Naive thymus-derived CD8-positive, alpha-beta T cell (primary cell): ENCODE results near the gene CCDC172. TPM values are rescaled to one million over a fixed set of nuclear protein-coding genes. Genes with fewer than 3 reads are reported as not detected.
"Not testable (repeated sequence)": the region's sequence is repeated elsewhere in the genome, so short reads cannot be mapped to it uniquely, and the experiment has no call there.

ENCODE experiments used
- ATAC-seq, 2 donors: fragments of 150-1000 bp; cut with Tn5 transposase in 1 of 2; sonication (Bioruptor Pico), chemical (Tn5 transposase) in 1 of 2; 1 replicate in 1 of 2; 2 replicates in 1 of 2; pipeline ENCODE4 v1.10.0; 2021; ENCODE audit warnings: mild to moderate bottlenecking in 2 of 2, moderate library complexity in 2 of 2
- POLR2A ChIA-PET: fragments of 350-600 bp; sonication (Branson Sonifier 250); formaldehyde crosslinking; loops from one replicate; lab custom pipeline; 2021; ENCODE audit warnings: antibody characterized with exemption; lab: Charles Lee
- DNase-seq, 10 donors: peaks; one replicate each; pipeline versions ENCODE4 v3.0.0 to v3.0.0-alpha.2; 2020 to 2022
- H3K27ac Mint-ChIP-seq, 10 donors: one replicate each; pipeline ENCODE4 v1.8.0; 2020 to 2022; ENCODE audit warnings: mild to moderate bottlenecking in 10 of 10, mixed read lengths in 10 of 10, moderate library complexity in 4 of 10, inconsistent platforms in 1 of 10
- H3K27me3 Mint-ChIP-seq, 5 donors: one replicate each; pipeline ENCODE4 v1.8.0; 2021 to 2022; ENCODE audit warnings: mixed read lengths in 5 of 5
- H3K36me3 Mint-ChIP-seq, 3 donors: one replicate each; pipeline ENCODE4 v1.8.0; 2020 to 2022; ENCODE audit warnings: mixed read lengths in 3 of 3, mild to moderate bottlenecking in 2 of 3, inconsistent platforms in 1 of 3
- H3K4me1 Mint-ChIP-seq, 4 donors: one replicate each; pipeline ENCODE4 v1.8.0; 2021 to 2022; ENCODE audit warnings: mixed read lengths in 4 of 4
- H3K4me3 Mint-ChIP-seq, 10 donors: one replicate each; pipeline ENCODE4 v1.8.0; 2020 to 2022; ENCODE audit warnings: mild to moderate bottlenecking in 10 of 10, mixed read lengths in 10 of 10, moderate library complexity in 6 of 10, inconsistent platforms in 1 of 10
- H3K9me3 Mint-ChIP-seq, 9 donors: one replicate each; pipeline ENCODE4 v1.8.0; 2020 to 2022; ENCODE audit warnings: mixed read lengths in 9 of 9, mild to moderate bottlenecking in 3 of 9, inconsistent platforms in 1 of 9, moderate library complexity in 1 of 9
- polyA plus RNA-seq, 3 donors: library from polyadenylated mRNA; unstranded; fragments of 300-500 nt; fragmentation: Illumina TruSeq; gene quantifications; one replicate each; pipeline ENCODE4 v1.2.3, GENCODE V29; 2021
- total RNA-seq, 8 experiments: library from RNA in 2 of 8; stranded (reverse) in 2 of 8; gene quantifications; one replicate each; pipeline ENCODE4 v1.2.3 and lab custom pipeline; 2021 to 2026

CCDC172 gene
- total and polyA plus RNA-seq, 5 experiments from 2014 or later: not detected

- no peak for ATAC-seq
- Mint-ChIP-seq H3K4me1 (no peaks in the 10 kb centered on the region), H3K4me3 (no peak overlapping the region), H3K9me3 (peaks cover 0 to 19% (median 12%) of the 10 kb centered on the region in 9 donors), H3K27me3 (peaks cover 0 to 7% (median 1%) of the 10 kb centered on the region in 5 donors), H3K27ac (no peak overlapping the region), H3K36me3 (peaks cover 0 to 7% (median 0%) of the 10 kb centered on the region in 3 donors)
- POLR2A ChIA-PET: no interaction called here
- DNase-seq: no peak
Measured at GRCh38 chr10:116355341-116355740, 31.1 kb downstream of the CCDC172 start.

GRCh38 chr10:116356833-116357232, 32.6 kb downstream of the CCDC172 start:
- no peak overlapping the region for H3K27ac Mint-ChIP-seq
- H3K4me3 Mint-ChIP-seq: no peak overlapping the region
- H3K4me1 Mint-ChIP-seq: no peaks in the 10 kb centered on the region
- DNase-seq (no peak), ATAC-seq (no peak)
- H3K9me3 Mint-ChIP-seq: peaks cover 0 to 14% (median 8%) of the 10 kb centered on the region in 9 donors
- peaks cover 0 to 7% (median 0%) of the 10 kb centered on the region in 3 donors for H3K36me3 Mint-ChIP-seq
- POLR2A ChIA-PET: no interaction called here
- peaks cover 0 to 7% (median 0%) of the 10 kb centered on the region in 5 donors for H3K27me3 Mint-ChIP-seq

GRCh38 chr10:116364868-116365267, 40.6 kb downstream of the CCDC172 start:
- POLR2A ChIA-PET: no interaction called here
- no peak for ATAC-seq
- H3K9me3 Mint-ChIP-seq: no peaks in the 10 kb centered on the region

GRCh38 chr10:116371737-116372136, 47.5 kb downstream of the CCDC172 start:
- Mint-ChIP-seq H3K9me3 (no peaks in the 10 kb centered on the region), H3K4me1 (no peaks in the 10 kb centered on the region), H3K36me3 (no peaks in the 10 kb centered on the region), H3K4me3 (no peak overlapping the region), H3K27me3 (peaks cover 0 to 23% (median 4%) of the 10 kb centered on the region in 5 donors), H3K27ac (no peak overlapping the region)
- ATAC-seq (no peak), DNase-seq (no peak)
- POLR2A ChIA-PET: no interaction called here

More at GRCh38 chr10:116364868-116365267, 40.6 kb downstream of the CCDC172 start:
- H3K4me3 Mint-ChIP-seq: no peak overlapping the region
- no peak for DNase-seq
- no peaks in the 10 kb centered on the region for H3K4me1 Mint-ChIP-seq
- H3K27ac Mint-ChIP-seq: no peak overlapping the region
- peaks cover 0 to 2% (median 0%) of the 10 kb centered on the region in 5 donors for H3K27me3 Mint-ChIP-seq
- H3K36me3 Mint-ChIP-seq: no peaks in the 10 kb centered on the region

- no peak overlapping the region for H3K27ac Mint-ChIP-seq
- POLR2A ChIA-PET: no interaction called here
Measured at GRCh38 chr10:116382290-116382689, 58.0 kb downstream of the CCDC172 start.

GRCh38 chr10:116385311-116385710, 61.1 kb downstream of the CCDC172 start:
- POLR2A ChIA-PET: no interaction called here
- no peak for ATAC-seq
- Mint-ChIP-seq H3K36me3 (no peaks in the 10 kb centered on the region), H3K4me3 (no peak overlapping the region), H3K27ac (no peak overlapping the region), H3K4me1 (no peaks in the 10 kb centered on the region), H3K27me3 (peaks cover 0 to 9% (median 0%) of the 10 kb centered on the region in 5 donors), H3K9me3 (no peaks in the 10 kb centered on the region)
- DNase-seq: no peak

More at GRCh38 chr10:116382290-116382689, 58.0 kb downstream of the CCDC172 start:
- no peak overlapping the region for H3K4me3 Mint-ChIP-seq
- H3K9me3 Mint-ChIP-seq: no peaks in the 10 kb centered on the region
- H3K36me3 Mint-ChIP-seq: no peaks in the 10 kb centered on the region
- DNase-seq (no peak), ATAC-seq (no peak)
- no peaks in the 10 kb centered on the region for H3K27me3 Mint-ChIP-seq
- no peaks in the 10 kb centered on the region for H3K4me1 Mint-ChIP-seq

- Mint-ChIP-seq H3K4me1 (no peaks in the 10 kb centered on the region), H3K27me3 (peaks cover 0 to 15% (median 2%) of the 10 kb centered on the region in 5 donors), H3K4me3 (no peak overlapping the region), H3K36me3 (no peaks in the 10 kb centered on the region), H3K9me3 (no peaks in the 10 kb centered on the region), H3K27ac (no peak overlapping the region)
- no peak for ATAC-seq
- peak in 2 of 10 donors; percentile 1 to 17 for DNase-seq
- POLR2A ChIA-PET: no interaction called here
Measured at GRCh38 chr10:116385994-116386809, 62.0 kb downstream of the CCDC172 start.

- H3K27ac Mint-ChIP-seq, H3K36me3 Mint-ChIP-seq, H3K9me3 Mint-ChIP-seq, ATAC-seq, POLR2A ChIA-PET, DNase-seq, H3K4me1 Mint-ChIP-seq, H3K4me3 Mint-ChIP-seq: not testable (repeated sequence)
- peaks cover 0 to 28% (median 6%) of the 10 kb centered on the region in 5 donors for H3K27me3 Mint-ChIP-seq
Measured at GRCh38 chr10:116393246-116393831, 69.1 kb downstream of the CCDC172 start.

GRCh38 chr10:116395223-116395985, 71.2 kb downstream of the CCDC172 start:
- no peaks in the 10 kb centered on the region for H3K36me3 Mint-ChIP-seq
- no peak overlapping the region for H3K27ac Mint-ChIP-seq
- no peak for ATAC-seq
- H3K27me3 Mint-ChIP-seq: peaks cover 0 to 32% (median 6%) of the 10 kb centered on the region in 5 donors
- H3K4me1 Mint-ChIP-seq: no peaks in the 10 kb centered on the region
- DNase-seq: peak in 1 of 10 donors; percentile 59
- POLR2A ChIA-PET: no interaction called here
- H3K4me3 Mint-ChIP-seq: no peak overlapping the region
- peaks cover 0 to 8% (median 0%) of the 10 kb centered on the region in 9 donors for H3K9me3 Mint-ChIP-seq

GRCh38 chr10:116398224-116398623, 74.0 kb downstream of the CCDC172 start:
- Mint-ChIP-seq H3K27ac (peak overlapping the region in 1 of 10 donors; percentile 51), H3K4me1 (no peaks in the 10 kb centered on the region), H3K9me3 (peaks cover 0 to 8% (median 0%) of the 10 kb centered on the region in 9 donors), H3K36me3 (no peaks in the 10 kb centered on the region), H3K27me3 (peaks cover 0 to 33% (median 9%) of the 10 kb centered on the region in 5 donors), H3K4me3 (no peak overlapping the region)
- DNase-seq: no peak
- no peak for ATAC-seq
- POLR2A ChIA-PET: no interaction called here

- Mint-ChIP-seq H3K4me3 (no peak overlapping the region), H3K36me3 (no peaks in the 10 kb centered on the region), H3K27me3 (peaks cover 0 to 19% (median 9%) of the 10 kb centered on the region in 5 donors), H3K9me3 (peaks cover 0 to 4% (median 0%) of the 10 kb centered on the region in 9 donors), H3K4me1 (no peaks in the 10 kb centered on the region), H3K27ac (no peak overlapping the region)
- no peak for DNase-seq
- POLR2A ChIA-PET: no interaction called here
- no peak for ATAC-seq
Measured at GRCh38 chr10:116402858-116403257, 78.6 kb downstream of the CCDC172 start.

GRCh38 chr10:116403740-116404250, 79.5 kb downstream of the CCDC172 start:
- Mint-ChIP-seq H3K4me3 (no peak overlapping the region), H3K27me3 (peaks cover 0 to 19% (median 9%) of the 10 kb centered on the region in 5 donors), H3K27ac (no peak overlapping the region), H3K4me1 (no peaks in the 10 kb centered on the region), H3K9me3 (peaks cover 0 to 4% (median 0%) of the 10 kb centered on the region in 9 donors), H3K36me3 (no peaks in the 10 kb centered on the region)
- ATAC-seq (no peak), DNase-seq (no peak)
- POLR2A ChIA-PET: no interaction called here
